ENCODE data around the gene SLC1A4. TPM values are rescaled to one million over a fixed set of nuclear protein-coding genes. Genes with fewer than 3 reads are reported as not detected.

SLC1A4 gene
- polyA plus RNA-seq, 1 of the 3 experiments (the other 2 are of a cell fraction): 4.4 TPM

DNA sequence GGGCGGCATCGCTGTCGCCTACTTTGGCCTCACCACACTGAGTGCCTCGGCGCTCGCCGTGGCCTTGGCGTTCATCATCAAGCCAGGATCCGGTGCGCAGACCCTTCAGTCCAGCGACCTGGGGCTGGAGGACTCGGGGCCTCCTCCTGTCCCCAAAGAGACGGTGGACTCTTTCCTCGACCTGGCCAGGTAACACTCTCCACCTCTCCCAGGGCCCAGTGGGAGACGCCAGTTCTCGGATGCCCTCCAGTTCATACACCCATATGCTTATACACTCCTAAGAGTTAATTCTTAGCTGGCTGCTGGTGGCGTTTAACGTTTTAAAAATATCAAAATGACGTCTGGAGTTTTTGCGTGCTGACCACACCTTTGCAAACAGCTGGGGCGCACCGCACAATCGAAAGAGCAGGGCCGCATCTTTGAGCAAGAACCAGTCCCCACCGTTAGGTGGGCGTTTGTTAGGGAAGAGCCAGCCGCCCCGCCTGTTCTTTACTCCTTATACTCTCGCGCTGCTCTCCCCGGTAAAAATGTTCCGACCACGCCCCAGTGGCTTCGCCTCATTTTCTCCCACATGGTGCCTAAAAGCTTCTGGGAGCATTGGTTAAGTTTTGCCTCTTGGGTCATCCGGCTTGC, 899 bp downstream of the SLC1A4 start:
- TF ChIP-seq RXRA (IDR thresholded peaks at IDR 0.05; ENCODE audit: borderline replicate concordance, low read depth) (no peak), EZH2phosphoT487 (IDR thresholded peaks at IDR 0.05; ENCODE audit: borderline replicate concordance, low read depth) (no peak), CHD2 (IDR thresholded peaks at IDR 0.05; ENCODE audit: low read length, partially characterized antibody) (no peak), RCOR1 (IDR thresholded peaks at IDR 0.05; ENCODE audit: low read length) (no peak), ELF1 (IDR thresholded peaks at IDR 0.05) (no peak), YY1 (IDR thresholded peaks at IDR 0.05; ENCODE audit: low read depth) (no peak), FOSL2 (IDR thresholded peaks at IDR 0.05; ENCODE audit: borderline replicate concordance, low read depth) (no peak), NRF1 (IDR thresholded peaks at IDR 0.05; ENCODE audit: low read depth, low read length) (no peak), MXI1 (IDR thresholded peaks at IDR 0.05; ENCODE audit: low read depth, low read length) (no peak), TEAD4 (IDR thresholded peaks at IDR 0.05; ENCODE audit: borderline replicate concordance, insufficient read depth) (no peak), TAF1 (IDR thresholded peaks at IDR 0.05; ENCODE audit: borderline replicate concordance, low read depth, low read length) (no peak), EP300 (IDR thresholded peaks at IDR 0.05; ENCODE audit: borderline replicate concordance in 1 of 2, low read depth in 1 of 2, low read length in 1 of 2) (no peak), SMC3 (IDR thresholded peaks at IDR 0.05; ENCODE audit: low read depth, low read length) (no peak), MEF2A (IDR thresholded peaks at IDR 0.05; ENCODE audit: borderline replicate concordance, low read depth) (no peak)
- TF ChIP-seq, protein P1, sequence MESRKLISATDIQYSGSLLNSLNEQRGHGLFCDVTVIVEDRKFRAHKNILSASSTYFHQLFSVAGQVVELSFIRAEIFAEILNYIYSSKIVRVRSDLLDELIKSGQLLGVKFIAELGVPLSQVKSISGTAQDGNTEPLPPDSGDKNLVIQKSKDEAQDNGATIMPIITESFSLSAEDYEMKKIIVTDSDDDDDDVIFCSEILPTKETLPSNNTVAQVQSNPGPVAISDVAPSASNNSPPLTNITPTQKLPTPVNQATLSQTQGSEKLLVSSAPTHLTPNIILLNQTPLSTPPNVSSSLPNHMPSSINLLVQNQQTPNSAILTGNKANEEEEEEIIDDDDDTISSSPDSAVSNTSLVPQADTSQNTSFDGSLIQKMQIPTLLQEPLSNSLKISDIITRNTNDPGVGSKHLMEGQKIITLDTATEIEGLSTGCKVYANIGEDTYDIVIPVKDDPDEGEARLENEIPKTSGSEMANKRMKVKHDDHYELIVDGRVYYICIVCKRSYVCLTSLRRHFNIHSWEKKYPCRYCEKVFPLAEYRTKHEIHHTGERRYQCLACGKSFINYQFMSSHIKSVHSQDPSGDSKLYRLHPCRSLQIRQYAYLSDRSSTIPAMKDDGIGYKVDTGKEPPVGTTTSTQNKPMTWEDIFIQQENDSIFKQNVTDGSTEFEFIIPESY (IDR thresholded peaks at IDR 0.05; ENCODE audit: borderline replicate concordance, low read depth): no peak
- TF ChIP-seq, protein P2, sequence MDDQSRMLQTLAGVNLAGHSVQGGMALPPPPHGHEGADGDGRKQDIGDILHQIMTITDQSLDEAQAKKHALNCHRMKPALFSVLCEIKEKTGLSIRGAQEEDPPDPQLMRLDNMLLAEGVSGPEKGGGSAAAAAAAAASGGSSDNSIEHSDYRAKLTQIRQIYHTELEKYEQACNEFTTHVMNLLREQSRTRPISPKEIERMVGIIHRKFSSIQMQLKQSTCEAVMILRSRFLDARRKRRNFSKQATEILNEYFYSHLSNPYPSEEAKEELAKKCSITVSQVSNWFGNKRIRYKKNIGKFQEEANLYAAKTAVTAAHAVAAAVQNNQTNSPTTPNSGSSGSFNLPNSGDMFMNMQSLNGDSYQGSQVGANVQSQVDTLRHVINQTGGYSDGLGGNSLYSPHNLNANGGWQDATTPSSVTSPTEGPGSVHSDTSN (IDR thresholded peaks at IDR 0.05): no peak
- TF ChIP-seq, protein P3, sequence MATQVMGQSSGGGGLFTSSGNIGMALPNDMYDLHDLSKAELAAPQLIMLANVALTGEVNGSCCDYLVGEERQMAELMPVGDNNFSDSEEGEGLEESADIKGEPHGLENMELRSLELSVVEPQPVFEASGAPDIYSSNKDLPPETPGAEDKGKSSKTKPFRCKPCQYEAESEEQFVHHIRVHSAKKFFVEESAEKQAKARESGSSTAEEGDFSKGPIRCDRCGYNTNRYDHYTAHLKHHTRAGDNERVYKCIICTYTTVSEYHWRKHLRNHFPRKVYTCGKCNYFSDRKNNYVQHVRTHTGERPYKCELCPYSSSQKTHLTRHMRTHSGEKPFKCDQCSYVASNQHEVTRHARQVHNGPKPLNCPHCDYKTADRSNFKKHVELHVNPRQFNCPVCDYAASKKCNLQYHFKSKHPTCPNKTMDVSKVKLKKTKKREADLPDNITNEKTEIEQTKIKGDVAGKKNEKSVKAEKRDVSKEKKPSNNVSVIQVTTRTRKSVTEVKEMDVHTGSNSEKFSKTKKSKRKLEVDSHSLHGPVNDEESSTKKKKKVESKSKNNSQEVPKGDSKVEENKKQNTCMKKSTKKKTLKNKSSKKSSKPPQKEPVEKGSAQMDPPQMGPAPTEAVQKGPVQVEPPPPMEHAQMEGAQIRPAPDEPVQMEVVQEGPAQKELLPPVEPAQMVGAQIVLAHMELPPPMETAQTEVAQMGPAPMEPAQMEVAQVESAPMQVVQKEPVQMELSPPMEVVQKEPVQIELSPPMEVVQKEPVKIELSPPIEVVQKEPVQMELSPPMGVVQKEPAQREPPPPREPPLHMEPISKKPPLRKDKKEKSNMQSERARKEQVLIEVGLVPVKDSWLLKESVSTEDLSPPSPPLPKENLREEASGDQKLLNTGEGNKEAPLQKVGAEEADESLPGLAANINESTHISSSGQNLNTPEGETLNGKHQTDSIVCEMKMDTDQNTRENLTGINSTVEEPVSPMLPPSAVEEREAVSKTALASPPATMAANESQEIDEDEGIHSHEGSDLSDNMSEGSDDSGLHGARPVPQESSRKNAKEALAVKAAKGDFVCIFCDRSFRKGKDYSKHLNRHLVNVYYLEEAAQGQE (IDR thresholded peaks at IDR 0.05; ENCODE audit: low read depth, low read length): no peak
- Histone ChIP-seq H3K27ac (ENCODE audit: low read depth in 2 of 2, low read length in 1 of 2) (no peak overlapping the region), H4K20me1 (ENCODE audit: insufficient read depth) (peaks cover 6% of the 10 kb centered on the region; the same call in 1 of the 2 replicates), H3K9me2 (no peaks in the 10 kb centered on the region), H3K4me3 (ENCODE audit: low read depth in 2 of 2, low read length in 1 of 2) (peak overlapping the region; percentile 79 to 85), H2AFZ (ENCODE audit: low read depth) (peak overlapping the region; percentile 96; the same call in 1 of the 2 replicates), H3K4me1 (ENCODE audit: control insufficient read depth in 1 of 2, insufficient read depth in 2 of 2, low read depth in 1 of 2, low read length in 1 of 2) (peaks cover 4 to 15% of the 10 kb centered on the region in 2 experiments; a peak in 2 of 4 replicates), H3K9ac (peak overlapping the region; percentile 78; the same call in 1 of the 2 replicates), H3K79me2 (ENCODE audit: insufficient read depth) (no peaks in the 10 kb centered on the region), H3K36me3 (replicated peaks in 1 of 2; ENCODE audit: control insufficient read depth in 1 of 2, insufficient read depth in 2 of 2, low read length in 1 of 2) (no peaks in the 10 kb centered on the region), H3K9me3 (no peaks in the 10 kb centered on the region), H3F3A (replicated peaks; ENCODE audit: insufficient read depth) (peaks cover 12% of the 10 kb centered on the region), H3K4me2 (peak overlapping the region; percentile 95), H3K27me3 (ENCODE audit: insufficient read depth) (no peaks in the 10 kb centered on the region)
- POLR2A ChIA-PET: no interaction called here
- no peak for DNase-seq
- 80% methylated on average over 26 of the region's 35 CpGs for WGBS (ENCODE audit: low lambda C conversion rate)
- CTCF ChIA-PET: interaction anchor here (0.7 to 3.0 kb wide), 7 partner anchors 9 to 197 kb away, joined by 3 to 14 read pairs (median 4); no protein-coding TSS in a partner anchor

Data from SK-N-SH (cell line).